PC-3 (cell line): Measurements from ENCODE around the gene PTPMT1. TPM values are rescaled to one million over a fixed set of nuclear protein-coding genes. Genes with fewer than 3 reads are reported as not detected.
"Not testable (repeated sequence)": the region's sequence is repeated elsewhere in the genome, so short reads cannot be mapped to it uniquely, and the experiment has no call there.

Source experiments
- ATAC-seq: fragments of 200-7000 bp; cut with Tn5 transposase; 2 replicates; pipeline ENCODE4 v1.9.1; 2020; ENCODE audit warnings: mild to moderate bottlenecking, moderate library complexity
- BruUV-seq: library from RNA; stranded (reverse); fragments of 400-500 nt; replicated peaks from 2 replicates; lab custom pipeline; 2021; lab: Mats Ljungman, UMichigan
- CTCF ChIA-PET: fragments of 300-600 bp; sonication (Branson Sonifier 250); formaldehyde crosslinking; loops from one replicate; lab custom pipeline; 2022; ENCODE audit warnings: antibody characterized with exemption; lab: Charles Lee
- POLR2A ChIA-PET: fragments of 300-600 bp; sonication (Branson Sonifier 250); formaldehyde crosslinking; loops from one replicate; lab custom pipeline; 2022; ENCODE audit warnings: antibody characterized with exemption; ENCODE audit not compliant: unreplicated experiment; lab: Charles Lee
- DNase-seq: peaks from one replicate; pipeline ENCODE4 v3.0.0-alpha.2; 2015
- H2AFZ ChIP-seq: fragments of 300-600 bp; sonication (generic); 2 replicates; pipeline ENCODE4 v1.6.0; 2016; ENCODE audit warnings: antibody characterized with exemption, low read length
- H3F3A ChIP-seq: fragments of 300-600 bp; sonication (generic); one replicate; pipeline ENCODE4 v1.6.0; 2017; ENCODE audit warnings: antibody characterized with exemption, low read length, control low read depth, mild to moderate bottlenecking; ENCODE audit not compliant: unreplicated experiment
- H3K27ac ChIP-seq: fragments of 300-600 bp; sonication (generic); 2 replicates; pipeline ENCODE4 v1.5.1; 2016; ENCODE audit warnings: mild to moderate bottlenecking, low read length
- H3K27me3 ChIP-seq: fragments of 300-600 bp; sonication (generic); 2 replicates; pipeline ENCODE4 v1.6.1; 2016; ENCODE audit warnings: low read length, mixed read lengths
- H3K36me3 ChIP-seq: fragments of 300-600 bp; sonication (generic); 2 replicates; pipeline ENCODE4 v1.6.1; 2016; ENCODE audit warnings: low read depth, mixed run types, low read length, mixed read lengths
- H3K4me1 ChIP-seq: fragments of 300-600 bp; sonication (generic); 2 replicates; pipeline ENCODE4 v1.5.1; 2016; ENCODE audit warnings: low read length; ENCODE audit not compliant: insufficient read depth
- H3K4me2 ChIP-seq: fragments of 300-600 bp; sonication (generic); 2 replicates; pipeline ENCODE4 v1.6.0; 2016; ENCODE audit warnings: low read length
- H3K4me3 ChIP-seq: fragments of 300-600 bp; sonication (generic); 2 replicates; pipeline ENCODE4 v1.5.1; 2016; ENCODE audit warnings: mild to moderate bottlenecking, low read length, mixed read lengths
- H3K79me2 ChIP-seq: fragments of 300-600 bp; sonication (generic); 2 replicates; pipeline ENCODE4 v1.6.1; 2017; ENCODE audit warnings: low read length, mixed read lengths
- H3K9ac ChIP-seq: fragments of 300-600 bp; sonication (generic); 2 replicates; pipeline ENCODE4 v1.6.0; 2016; ENCODE audit warnings: mild to moderate bottlenecking, low read length
- H3K9me2 ChIP-seq: fragments of 300-600 bp; sonication (generic); replicated peaks from 2 replicates; pipeline ENCODE4 v1.6.1; 2016; ENCODE audit warnings: mixed run types, low read length, mixed read lengths
- H3K9me3 ChIP-seq: fragments of 300-600 bp; sonication (generic); 2 replicates; pipeline ENCODE4 v1.6.1; 2016; ENCODE audit warnings: low read length, mixed read lengths
- H4K20me1 ChIP-seq: fragments of 300-600 bp; sonication (generic); 2 replicates; pipeline ENCODE4 v1.6.1; 2016; ENCODE audit warnings: low read length, mixed read lengths
- CTCF ChIP-seq: fragments of 300-600 bp; sonication (generic); conservative IDR thresholded peaks from 2 replicates; pipeline ENCODE4 v1.5.1; 2017; ENCODE audit warnings: antibody characterized with exemption, low read depth, mild to moderate bottlenecking, low read length
- EZH2 ChIP-seq: fragments of 300-600 bp; sonication (generic); IDR thresholded peaks from one replicate; pipeline ENCODE4 v1.6.1; 2017; ENCODE audit warnings: antibody characterized with exemption, mild to moderate bottlenecking, low read length; ENCODE audit not compliant: unreplicated experiment
- EZH2phosphoT487 ChIP-seq: fragments of 300-600 bp; sonication (generic); IDR thresholded peaks from 2 replicates; pipeline ENCODE4 v1.6.1; 2018; ENCODE audit warnings: mild to moderate bottlenecking, antibody characterized with exemption, low read length, borderline replicate concordance
- intact Hi-C: fragments of 100-400 bp; cut with micrococcal nuclease; formaldehyde crosslinking; loops from 2 replicates; pipeline ENCODE4 v1.9.0; 2023
- total RNA-seq: library from RNA; depleted of rRNA; stranded (reverse); fragments of >200 nt; gene quantifications from 2 replicates; pipeline ENCODE4 v1.2.3, GENCODE V29; 2014

PTPMT1 gene
- total RNA-seq, 1 experiment from 2014 or later, result 212 TPM

GRCh38 chr11:47541070-47541469 lies 24.3 kb upstream of the PTPMT1 start:
- intact Hi-C loops, result no loop called here
- ATAC-seq, result peak; percentile 6
- peak overlapping the region; percentile 75 for H3K4me2 ChIP-seq
- no peak overlapping the region for H2AFZ ChIP-seq
- H3K27ac ChIP-seq, result peak overlapping the region; percentile 91
- H3K9me3 ChIP-seq, result no peaks in the 10 kb centered on the region
- H3K36me3 ChIP-seq, result no peaks in the 10 kb centered on the region; the same call in 1 of the 2 replicates
- ChIA-PET CTCF (no interaction called here), POLR2A (no interaction called here)
- BruUV-seq, result no TSS peak
- peaks cover 38% of the 10 kb centered on the region for H3K4me1 ChIP-seq
- no peaks in the 10 kb centered on the region for H3K27me3 ChIP-seq
- H3K79me2 ChIP-seq, result peaks cover 93% of the 10 kb centered on the region
- peaks cover 30% of the 10 kb centered on the region for H4K20me1 ChIP-seq
- peak overlapping the region; percentile 45 for H3K9ac ChIP-seq
- no peak for DNase-seq
- no peaks in the 10 kb centered on the region for H3F3A ChIP-seq
- peak overlapping the region; percentile 37; the same call in 1 of the 2 replicates for H3K4me3 ChIP-seq
- no peak for TF ChIP-seq CTCF
- TF ChIP-seq EZH2, result no peak
- no peaks in the 10 kb centered on the region for H3K9me2 ChIP-seq

GRCh38 chr11:47545298-47545697 lies 20.1 kb upstream of the PTPMT1 start:
- no peak for ATAC-seq
- Histone ChIP-seq H3K79me2 (peaks cover 95% of the 10 kb centered on the region), H3K27me3 (no peaks in the 10 kb centered on the region), H3F3A (no peaks in the 10 kb centered on the region), H4K20me1 (peaks cover 33% of the 10 kb centered on the region; the same call in 1 of the 2 replicates), H3K9ac (no peak overlapping the region), H3K9me2 (no peaks in the 10 kb centered on the region), H2AFZ (no peak overlapping the region), H3K4me2 (no peak overlapping the region), H3K36me3 (peaks cover 4% of the 10 kb centered on the region; the same call in 1 of the 2 replicates), H3K27ac (no peak overlapping the region), H3K4me1 (peaks cover 18% of the 10 kb centered on the region), H3K4me3 (no peak overlapping the region), H3K9me3 (no peaks in the 10 kb centered on the region)
- ChIA-PET CTCF (no interaction called here), POLR2A (interaction anchor here (0.6 kb wide), 1 partner anchor 10 kb away, joined by 6 read pairs; no protein-coding TSS in a partner anchor)
- BruUV-seq, result no TSS peak
- intact Hi-C loops, result no loop called here
- TF ChIP-seq CTCF (no peak), EZH2phosphoT487 (no peak), EZH2 (no peak)
- DNase-seq, result no peak

- peaks cover 10% of the 10 kb centered on the region; the same call in 1 of the 2 replicates for H3K36me3 ChIP-seq
Observed at GRCh38 chr11:47546274-47546673, 19.1 kb upstream of the PTPMT1 start.

More at GRCh38 chr11:47546274-47546673, 19.1 kb upstream of the PTPMT1 start:
- H2AFZ ChIP-seq, H3K9ac ChIP-seq, H3K4me2 ChIP-seq, H3K4me3 ChIP-seq, POLR2A ChIA-PET, H3F3A ChIP-seq, CTCF ChIA-PET, H3K27ac ChIP-seq, BruUV-seq, H3K27me3 ChIP-seq, H3K9me2 ChIP-seq, ATAC-seq, H3K9me3 ChIP-seq, DNase-seq, intact Hi-C loops: not testable (repeated sequence)
- Histone ChIP-seq H3K4me1 (peaks cover 18% of the 10 kb centered on the region), H4K20me1 (peaks cover 37% of the 10 kb centered on the region), H3K79me2 (peaks cover 99% of the 10 kb centered on the region)
